HepG2 (cell line): Measurements from ENCODE around the gene IZUMO4. TPM values are rescaled to one million over a fixed set of nuclear protein-coding genes. Genes with fewer than 3 reads are reported as not detected.

Experiments
- ADNP ChIP-seq: sonication (generic); formaldehyde crosslinking; IDR thresholded peaks from 2 replicates; pipeline ENCODE4 v1.4.0; 2020; ENCODE audit warnings: missing genetic modification reagents
- DR1 ChIP-seq: sonication (generic); formaldehyde crosslinking; IDR thresholded peaks from 2 replicates; pipeline ENCODE4 v1.8.0; 2021; ENCODE audit warnings: mild to moderate bottlenecking, missing genetic modification reagents, inconsistent platforms
- EHMT2 ChIP-seq: fragments of 200-600 bp; sonication (generic); IDR thresholded peaks from 2 replicates; pipeline ENCODE4 v1.7.0; 2017; ENCODE audit warnings: antibody characterized with exemption, low read depth, low read length, borderline replicate concordance
- GZF1 ChIP-seq: sonication (generic); formaldehyde crosslinking; IDR thresholded peaks from 2 replicates; pipeline ENCODE4 v1.5.1; 2020; ENCODE audit warnings: mild to moderate bottlenecking, missing genetic modification reagents
- HIVEP1 ChIP-seq: sonication (generic); formaldehyde crosslinking; IDR thresholded peaks from 2 replicates; pipeline ENCODE4 v1.4.0; 2020; ENCODE audit warnings: mild to moderate bottlenecking, missing genetic modification reagents
- HNRNPH1 ChIP-seq: fragments of 200-400 bp; formaldehyde crosslinking; optimal IDR thresholded peaks from 2 replicates; pipeline ENCODE3; 2017; ENCODE audit warnings: mild to moderate bottlenecking, low read depth, low read length
- HOXA3 ChIP-seq: sonication (generic); formaldehyde crosslinking; IDR thresholded peaks from 2 replicates; pipeline ENCODE4 v1.5.0; 2020; ENCODE audit warnings: missing genetic modification reagents
- HOXA7 ChIP-seq: sonication (generic); formaldehyde crosslinking; IDR thresholded peaks from 2 replicates; pipeline ENCODE4 v1.8.1; 2022; ENCODE audit warnings: mild to moderate bottlenecking, missing genetic modification reagents, moderate library complexity
- IRF2 ChIP-seq: IDR thresholded peaks from 2 replicates; pipeline ENCODE4 v1.6.1; 2018; ENCODE audit warnings: missing genetic modification reagents, missing compliant biosample characterization
- KLF9 ChIP-seq: IDR thresholded peaks from 2 replicates; pipeline ENCODE4 v1.6.1; 2016; ENCODE audit warnings: low read depth
- MTA1 ChIP-seq: sonication (generic); formaldehyde crosslinking; IDR thresholded peaks from 2 replicates; pipeline ENCODE4 v1.4.0; 2020; ENCODE audit warnings: missing genetic modification reagents, mild to moderate bottlenecking, borderline replicate concordance
- MYNN ChIP-seq: sonication (generic); formaldehyde crosslinking; IDR thresholded peaks from 2 replicates; pipeline ENCODE4 v1.4.0; 2020; ENCODE audit warnings: mild to moderate bottlenecking, low read depth, missing genetic modification reagents
- NFIC ChIP-seq: IDR thresholded peaks from 2 replicates; pipeline ENCODE4 v1.6.1; 2012; ENCODE audit warnings: mild to moderate bottlenecking, low read length, inconsistent platforms
- NR2F6 ChIP-seq, 2 experiments: IDR thresholded peaks; 2 replicates each; pipeline ENCODE4 v1.6.1; 2016; ENCODE audit warnings: antibody characterized with exemption in 1 of 2, mild to moderate bottlenecking in 1 of 2
- RCOR2 ChIP-seq: IDR thresholded peaks from 2 replicates; pipeline ENCODE4 v1.6.1; 2016; ENCODE audit warnings: missing biosample characterization, missing genetic modification reagents
- RNF2 ChIP-seq: fragments of 450-650 bp; conservative IDR thresholded peaks from 2 replicates; pipeline ENCODE4 v1.6.1; 2016; ENCODE audit warnings: low read depth
- SP140L ChIP-seq: sonication (generic); formaldehyde crosslinking; IDR thresholded peaks from 2 replicates; pipeline ENCODE4 v1.4.0; 2020; ENCODE audit warnings: missing genetic modification reagents, borderline replicate concordance
- STAT5B ChIP-seq: sonication (generic); formaldehyde crosslinking; IDR thresholded peaks from 2 replicates; pipeline ENCODE4 v1.4.0; 2020; ENCODE audit warnings: missing genetic modification reagents
- TAF1 ChIP-seq: sonication (generic); formaldehyde crosslinking; IDR thresholded peaks from 2 replicates; pipeline ENCODE4 v1.4.0; 2020; ENCODE audit warnings: missing genetic modification reagents
- THAP11 ChIP-seq: IDR thresholded peaks from 2 replicates; pipeline ENCODE4 v1.6.1; 2016; ENCODE audit warnings: missing biosample characterization, missing genetic modification reagents
- THYN1 ChIP-seq: sonication (generic); formaldehyde crosslinking; IDR thresholded peaks from 2 replicates; pipeline ENCODE4 v1.8.1; 2023; ENCODE audit warnings: low read depth, mild to moderate bottlenecking, moderate library complexity, missing genetic modification reagents, borderline replicate concordance
- ZBTB3 ChIP-seq: sonication (generic); formaldehyde crosslinking; IDR thresholded peaks from 2 replicates; pipeline ENCODE4 v1.4.0; 2020; ENCODE audit warnings: low read depth, mild to moderate bottlenecking, moderate library complexity, missing genetic modification reagents, borderline replicate concordance
- ZNF367 ChIP-seq: sonication (generic); formaldehyde crosslinking; IDR thresholded peaks from 2 replicates; pipeline ENCODE4 v1.4.0; 2020; ENCODE audit warnings: missing genetic modification reagents, borderline replicate concordance
- ZNF383 ChIP-seq: sonication (generic); formaldehyde crosslinking; IDR thresholded peaks from 2 replicates; pipeline ENCODE4 v1.4.0; 2020; ENCODE audit warnings: missing genetic modification reagents, mild to moderate bottlenecking, borderline replicate concordance
- ZNF546 ChIP-seq: sonication (generic); formaldehyde crosslinking; conservative IDR thresholded peaks from 2 replicates; pipeline ENCODE4 v1.8.1; 2023; ENCODE audit warnings: mild to moderate bottlenecking, missing genetic modification reagents
- ZNF605 ChIP-seq: sonication (generic); formaldehyde crosslinking; IDR thresholded peaks from 2 replicates; pipeline ENCODE4 v1.8.0; 2022; ENCODE audit warnings: mild to moderate bottlenecking, missing genetic modification reagents
- ZNF710 ChIP-seq: sonication (generic); formaldehyde crosslinking; IDR thresholded peaks from 2 replicates; pipeline ENCODE4 v1.5.0; 2020; ENCODE audit warnings: mild to moderate bottlenecking, missing genetic modification reagents, borderline replicate concordance
- ZNF850 ChIP-seq: sonication (generic); formaldehyde crosslinking; conservative IDR thresholded peaks from 2 replicates; pipeline ENCODE4 v1.9.0; 2021; ENCODE audit warnings: mild to moderate bottlenecking, missing genetic modification reagents
- polyA plus RNA-seq, 8 experiments: library from polyadenylated mRNA; depleted of rRNA in 3 of 8; stranded (reverse) in 7 of 8; unstranded in 1 of 8; fragments of >200 nt; fragmentation: Illumina TruSeq in 4 of 8; extraction: Trizol in 4 of 8; gene quantifications; 2 replicates each; pipeline versions ENCODE4 v1.2.1 to v1.2.3, GENCODE V29; 2011 to 2016; ENCODE audit warnings: low read depth in 4 of 8, missing spikeins in 1 of 8, mixed read lengths in 1 of 8; ENCODE audit not compliant: insufficient read depth in 1 of 8
- total RNA-seq, 5 experiments: library from RNA; depleted of rRNA; stranded (reverse); fragments of >200 nt; fragmentation: Illumina TruSeq; extraction: Trizol; gene quantifications; 2 replicates each; pipeline ENCODE4 v1.2.3, GENCODE V29; 2016; ENCODE audit warnings: low read depth in 1 of 5
- TF ChIP-seq, protein P1 (sequence below): fragments of 450-650 bp; IDR thresholded peaks from 2 replicates; pipeline ENCODE4 v1.6.1; 2017
- TF ChIP-seq, protein P2 (sequence below): sonication (generic); formaldehyde crosslinking; IDR thresholded peaks from 2 replicates; pipeline ENCODE4 v1.5.0; 2020; ENCODE audit warnings: mild to moderate bottlenecking, low read depth, missing genetic modification reagents, borderline replicate concordance

The IZUMO4 gene
- total and polyA plus RNA-seq, 2 of the 13 experiments (the other 11 are each of a cell fraction or from before 2014, with no cell fraction given) = 0.77 to 3.9 TPM

DNA sequence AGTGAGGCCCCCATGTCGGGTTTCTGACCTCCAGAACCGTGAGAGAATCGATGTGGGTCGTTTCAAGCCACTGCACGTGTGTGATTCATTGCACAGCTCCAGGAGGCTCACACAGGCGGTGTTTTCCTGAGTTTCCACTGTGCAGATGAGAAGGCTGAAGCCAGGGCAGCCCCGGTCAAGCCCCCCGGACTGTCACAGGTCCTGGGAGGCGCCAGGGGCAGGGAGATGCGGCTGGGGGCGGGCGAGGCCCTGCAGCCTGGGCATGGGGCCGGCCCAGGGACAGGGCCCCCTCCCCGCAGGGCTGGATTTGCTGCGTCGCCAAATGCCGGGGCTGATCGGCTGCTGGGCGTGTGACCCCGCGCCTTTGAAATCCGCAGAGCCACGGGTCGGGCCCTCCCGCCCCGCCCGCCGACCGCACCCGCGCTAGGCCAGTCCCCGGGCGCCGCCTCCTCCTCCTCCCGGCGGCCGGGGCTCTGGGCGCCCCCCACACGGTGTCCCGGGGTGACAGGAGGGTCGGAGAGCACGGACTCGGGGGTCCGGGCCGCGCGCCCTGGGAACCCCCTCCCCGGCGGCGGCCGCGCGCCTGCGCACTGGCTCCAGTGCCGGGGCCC, 35.7 kb upstream of the IZUMO4 start (continued):
- no peak for TF ChIP-seq RNF2
- TF ChIP-seq, protein P1, sequence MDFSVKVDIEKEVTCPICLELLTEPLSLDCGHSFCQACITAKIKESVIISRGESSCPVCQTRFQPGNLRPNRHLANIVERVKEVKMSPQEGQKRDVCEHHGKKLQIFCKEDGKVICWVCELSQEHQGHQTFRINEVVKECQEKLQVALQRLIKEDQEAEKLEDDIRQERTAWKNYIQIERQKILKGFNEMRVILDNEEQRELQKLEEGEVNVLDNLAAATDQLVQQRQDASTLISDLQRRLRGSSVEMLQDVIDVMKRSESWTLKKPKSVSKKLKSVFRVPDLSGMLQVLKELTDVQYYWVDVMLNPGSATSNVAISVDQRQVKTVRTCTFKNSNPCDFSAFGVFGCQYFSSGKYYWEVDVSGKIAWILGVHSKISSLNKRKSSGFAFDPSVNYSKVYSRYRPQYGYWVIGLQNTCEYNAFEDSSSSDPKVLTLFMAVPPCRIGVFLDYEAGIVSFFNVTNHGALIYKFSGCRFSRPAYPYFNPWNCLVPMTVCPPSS = no peak
- TF ChIP-seq THYN1 (CRISPR knock-in tag) = no peak
- TF ChIP-seq ZNF367 (CRISPR knock-in tag) = no peak
- no peak for TF ChIP-seq SP140L (CRISPR knock-in tag)
- no peak for TF ChIP-seq NFIC
- TF ChIP-seq ZNF710 (CRISPR knock-in tag) = no peak
- no peak for TF ChIP-seq STAT5B
- peak; percentile 41; the same call in 1 of the 2 replicates for TF ChIP-seq HOXA3
- no peak for TF ChIP-seq THAP11 (CRISPR knock-in tag)
- TF ChIP-seq ZBTB3 (CRISPR knock-in tag) = 0 out of 2 replicates have a peak, but pooled peaks have one; percentile 10
- TF ChIP-seq ZNF850 (CRISPR knock-in tag) = no peak
- TF ChIP-seq ZNF605 (CRISPR knock-in tag) = no peak
- no peak for TF ChIP-seq ADNP (CRISPR knock-in tag)
- no peak for TF ChIP-seq KLF9 (CRISPR knock-in tag)
- no peak; the same call in 1 of the 2 replicates for TF ChIP-seq ZNF383 (CRISPR knock-in tag)
- no peak for TF ChIP-seq DR1 (CRISPR knock-in tag)
- no peak for TF ChIP-seq GZF1
- TF ChIP-seq, protein P2, sequence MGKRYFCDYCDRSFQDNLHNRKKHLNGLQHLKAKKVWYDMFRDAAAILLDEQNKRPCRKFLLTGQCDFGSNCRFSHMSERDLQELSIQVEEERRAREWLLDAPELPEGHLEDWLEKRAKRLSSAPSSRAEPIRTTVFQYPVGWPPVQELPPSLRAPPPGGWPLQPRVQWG = no peak
- TF ChIP-seq HNRNPH1 = no peak
- TF ChIP-seq TAF1 (CRISPR knock-in tag) = no peak
- TF ChIP-seq ZNF546 (CRISPR knock-in tag) = no peak; the same call in 1 of the 2 replicates
- TF ChIP-seq MYNN (CRISPR knock-in tag) = no peak
- TF ChIP-seq EHMT2 = no peak
- TF ChIP-seq HOXA7 (CRISPR knock-in tag) = no peak
- TF ChIP-seq MTA1 (CRISPR knock-in tag) = 0 out of 2 replicates have a peak, but pooled peaks have one; percentile 24
- no peak for TF ChIP-seq HIVEP1
- TF ChIP-seq IRF2 (CRISPR knock-in tag) = no peak
- TF ChIP-seq RCOR2 (CRISPR knock-in tag) = no peak
- TF ChIP-seq NR2F6 (IDR thresholded peaks at IDR 0.05) = no peak
- 0 out of 2 replicates have a peak, but pooled peaks have one; percentile 4 for TF ChIP-seq NR2F6 (CRISPR knock-in tag; IDR thresholded peaks at IDR 0.05)
